GM12873 (cell line): Measurements from ENCODE around the gene SLC32A1.

Experiments
- CTCF ChIP-seq: IDR thresholded peaks from 2 replicates; pipeline ENCODE4 v1.5.1; 2012; ENCODE audit warnings: low read depth, mild to moderate bottlenecking, moderate library complexity, low read length, control low read depth; ENCODE audit not compliant: insufficient read depth; ENCODE audit errors: missing control alignments

SLC32A1 gene

GRCh38 chr20:38769376-38770295 lies 45.4 kb downstream of the SLC32A1 start:
- no peak for TF ChIP-seq CTCF

GRCh38 chr20:38770546-38770945 lies 46.3 kb downstream of the SLC32A1 start:
- no peak for TF ChIP-seq CTCF

GRCh38 chr20:38770970-38771369 lies 46.7 kb downstream of the SLC32A1 start:
- no peak for TF ChIP-seq CTCF

GRCh38 chr20:38771621-38772020 lies 47.3 kb downstream of the SLC32A1 start:
- TF ChIP-seq CTCF: no peak

- TF ChIP-seq CTCF: no peak
Measured at GRCh38 chr20:38774167-38774566, 49.9 kb downstream of the SLC32A1 start.

GRCh38 chr20:38776363-38776762 lies 52.1 kb downstream of the SLC32A1 start:
- no peak for TF ChIP-seq CTCF
